Stimulated activated CD4-positive, alpha-beta T cell treated with anti-CD3 and anti-CD28 coated beads, Interleukin-1b, Interleukin-23, amount 100 ng/mL, for 48 hours (primary cell): ENCODE data around the gene GRN.
"Not testable (repeated sequence)": the region's sequence is repeated elsewhere in the genome, so short reads cannot be mapped to it uniquely, and the experiment has no call there.

ENCODE experiments used
- DNase-seq: peaks from one replicate; pipeline ENCODE4 v3.0.0-alpha.2; 2020

GRN gene

GRCh38 chr17:44385287-44386181 lies 40.4 kb downstream of the GRN start:
- peak; percentile 89 for DNase-seq

- DNase-seq, result no peak
These were observed 41.1 kb downstream of the GRN start for GRCh38 chr17:44386182-44386525.

DNA sequence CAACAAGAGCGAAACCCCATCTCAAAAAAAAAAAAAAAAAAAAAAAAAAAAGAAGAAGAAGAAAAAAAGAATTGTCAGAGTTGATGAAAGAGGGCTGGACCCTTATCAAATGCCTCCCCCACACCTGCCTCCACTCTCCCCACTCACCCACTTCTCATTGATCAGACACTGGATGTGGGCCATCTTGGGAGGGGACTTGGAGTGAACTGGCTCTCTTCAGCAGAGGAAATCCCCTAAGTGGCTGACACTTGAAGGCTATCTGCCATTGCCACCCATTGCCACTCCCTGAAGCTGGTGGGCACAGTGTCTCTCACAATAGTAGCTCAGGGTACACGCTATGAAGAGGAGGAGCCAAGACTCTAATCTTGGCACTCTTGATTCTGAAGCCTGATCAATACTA lies 42.7 kb downstream of the GRN start:
- DNase-seq, result no peak

DNA sequence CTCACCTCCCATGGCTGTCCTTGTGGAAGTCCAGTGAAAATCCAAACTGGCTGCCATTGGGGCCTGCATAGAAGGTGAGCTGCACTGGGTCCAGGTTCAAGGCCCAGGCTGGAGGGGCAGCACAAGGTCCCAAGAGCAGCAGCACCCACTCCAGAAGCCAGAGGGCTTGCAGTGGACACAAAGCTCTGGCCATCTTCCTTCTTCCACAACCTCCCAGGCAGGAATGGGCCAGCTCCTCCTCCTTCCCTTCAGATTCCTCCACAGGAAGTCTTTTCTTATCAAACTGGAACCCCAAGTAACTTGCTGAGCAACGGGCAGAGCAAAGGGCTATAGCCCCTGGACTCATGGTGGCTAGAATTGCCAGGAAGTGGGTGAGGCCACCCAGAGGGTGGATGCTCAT lies 44.2 kb downstream of the GRN start, which contains the start of gene ITGA2B:
ITGA2B (minus strand) TSS at position 369 of the 400 bp plus-strand sequence; CDS start at position 193, 176 bp downstream.
- no peak for DNase-seq

DNA sequence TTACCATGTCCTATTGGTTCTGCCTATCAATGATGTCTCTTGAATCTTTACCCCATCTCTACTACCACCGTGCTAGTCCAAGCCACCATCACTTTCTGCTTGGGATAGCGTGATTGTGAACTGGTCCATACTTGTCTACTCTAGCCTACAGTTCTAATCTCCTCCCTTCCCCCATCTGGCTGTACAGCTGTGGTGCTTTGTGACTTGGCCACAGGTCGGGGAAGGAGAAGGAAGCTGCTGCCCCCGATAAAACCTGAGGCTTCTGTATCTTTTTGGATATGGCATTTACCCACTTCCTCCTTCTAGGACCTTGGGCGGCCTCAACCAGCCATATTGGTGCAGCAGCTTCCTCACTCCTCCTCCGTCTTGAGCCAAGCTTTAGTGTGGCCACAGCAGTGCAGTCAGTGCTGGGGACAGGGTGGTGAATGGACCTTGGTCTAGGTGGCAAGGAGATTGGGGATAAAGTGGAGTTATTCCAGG lies 44.7 kb downstream of the GRN start:
- DNase-seq, result no peak

DNA sequence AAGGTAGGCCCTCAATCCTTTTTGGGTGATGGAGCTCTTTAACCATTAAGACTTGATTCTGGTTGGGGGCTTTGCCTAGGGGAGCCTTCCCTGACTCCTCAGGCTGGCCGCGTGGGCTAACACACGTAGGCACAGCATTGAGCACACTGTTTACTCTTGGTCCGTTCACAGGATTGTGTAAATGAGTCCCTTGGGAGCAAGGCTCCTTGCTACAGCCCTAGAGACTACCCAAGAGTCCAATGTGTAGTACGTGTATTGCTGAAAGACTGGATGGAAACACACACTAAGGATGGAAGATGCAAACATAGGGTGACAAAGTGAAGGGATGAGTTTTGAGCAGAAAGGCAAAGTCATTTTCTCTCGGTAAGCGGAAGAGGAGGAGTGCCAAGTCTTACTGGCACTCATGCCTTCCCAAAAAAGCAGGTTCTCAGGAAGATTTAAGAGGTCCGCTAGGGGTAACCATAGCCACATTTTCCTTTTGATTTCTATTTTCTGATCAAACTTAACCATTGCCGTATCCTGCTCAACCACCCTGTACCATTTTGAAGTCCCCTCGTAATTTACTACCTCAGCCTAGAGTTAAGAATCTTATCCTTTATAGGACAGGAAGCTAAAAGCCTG lies 45.3 kb downstream of the GRN start:
- DNase-seq, result no peak

GRCh38 chr17:44394112-44394511 lies 49.0 kb downstream of the GRN start:
- not testable (repeated sequence) for DNase-seq

GRCh38 chr17:44394833-44395232 lies 49.7 kb downstream of the GRN start:
- no peak for DNase-seq

GRCh38 chr17:44396946-44397345 lies 51.8 kb downstream of the GRN start:
- no peak for DNase-seq

DNA sequence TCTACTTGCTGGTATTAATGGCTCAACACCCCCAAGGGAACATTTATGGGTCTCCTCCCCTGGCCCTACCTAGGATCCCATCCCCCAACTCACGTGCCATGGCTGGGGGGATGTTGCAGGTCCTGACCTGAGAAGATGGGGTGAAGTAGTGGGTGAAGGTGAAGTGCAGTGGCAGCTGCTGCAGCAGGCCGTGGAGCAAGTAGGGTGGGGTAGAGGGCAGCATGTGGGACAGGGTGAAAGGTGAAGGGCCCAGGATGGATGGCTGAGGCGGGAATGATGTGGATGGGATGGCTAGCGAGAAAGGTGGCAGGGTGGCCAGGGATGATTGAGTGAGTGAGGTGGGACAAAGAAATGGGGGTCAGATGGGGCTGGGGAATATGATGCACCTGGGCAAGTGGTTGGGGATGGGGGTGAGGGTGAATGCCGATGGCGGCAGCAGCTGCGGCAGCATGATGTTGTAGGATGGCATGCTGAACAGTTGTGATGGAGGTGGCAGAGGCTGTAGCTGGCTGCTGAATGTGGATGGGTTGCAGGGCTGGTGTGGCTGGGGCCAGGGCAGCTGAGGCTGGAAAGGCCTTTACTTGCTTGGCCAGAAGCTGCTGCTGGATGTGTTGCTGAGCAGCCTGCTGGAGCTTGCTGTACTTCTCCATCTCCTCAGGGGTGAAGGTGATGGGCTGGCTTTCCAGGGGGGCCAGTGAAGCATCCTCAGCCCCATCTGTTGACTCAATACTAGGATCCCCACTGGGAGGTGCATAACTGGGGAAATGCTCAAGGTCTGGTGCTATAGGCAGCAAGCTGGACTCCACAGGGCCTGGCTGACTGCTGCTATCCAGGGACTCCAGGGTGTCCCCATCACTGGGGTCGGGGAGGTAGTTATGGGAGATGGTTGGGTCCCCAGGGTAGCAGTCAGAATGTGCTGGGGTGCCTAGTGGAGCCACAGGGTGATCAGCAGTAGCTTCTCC lies 52.7 kb downstream of the GRN start:
- DNase-seq, result no peak

- DNase-seq, result no peak
These were observed 53.9 kb downstream of the GRN start for GRCh38 chr17:44398692-44399691.

DNA sequence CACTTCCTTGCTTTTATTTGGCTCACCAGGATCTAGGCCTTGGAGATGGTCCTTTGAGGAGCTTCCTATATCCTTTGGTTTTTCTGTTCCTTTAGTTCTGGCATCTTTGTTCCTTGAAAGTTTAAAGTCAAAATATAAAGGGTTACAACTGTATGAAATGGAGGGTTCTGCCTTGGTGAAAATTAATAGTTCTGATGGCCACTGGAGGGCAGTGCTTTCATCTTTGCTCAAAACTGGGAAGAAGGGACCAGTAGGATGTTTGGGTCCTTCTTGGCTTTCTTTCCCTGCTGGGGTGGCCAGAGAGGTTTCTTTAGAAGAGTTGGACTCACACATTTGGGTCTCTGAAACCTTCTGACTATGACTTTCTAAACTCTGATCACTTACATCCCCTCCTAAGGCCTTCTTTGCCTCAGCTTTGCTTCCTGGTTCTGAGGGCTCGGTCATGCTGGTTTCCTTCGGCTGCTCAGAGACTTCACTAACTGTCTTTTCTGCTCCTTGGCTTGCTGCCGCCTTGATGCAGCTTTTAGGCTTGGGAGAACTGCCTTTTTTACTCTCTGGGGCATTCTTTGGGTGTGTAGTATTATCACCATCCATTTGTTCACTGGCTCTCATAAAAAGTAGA lies 55.2 kb downstream of the GRN start:
- no peak for DNase-seq
